HL-60/S4 treated with retinoic acid at 250 ng/mL for 4 days and 3 days (cell line): ENCODE measurements around the gene APOO.
"Not testable (repeated sequence)": the region's sequence is repeated elsewhere in the genome, so short reads cannot be mapped to it uniquely, and the experiment has no call there.

Experiments
- in situ Hi-C: fragments of 300-500 bp; cut with MboI; formaldehyde crosslinking; loops from 2 replicates; pipeline ENCODE4 v1.7.0; 2022; ENCODE audit warnings: low sequenced_read_pairs

Gene APOO

GRCh38 chrX:23904096-23904495 is 3.6 kb downstream of the APOO start:
- in situ Hi-C loops, result no loop called here

DNA sequence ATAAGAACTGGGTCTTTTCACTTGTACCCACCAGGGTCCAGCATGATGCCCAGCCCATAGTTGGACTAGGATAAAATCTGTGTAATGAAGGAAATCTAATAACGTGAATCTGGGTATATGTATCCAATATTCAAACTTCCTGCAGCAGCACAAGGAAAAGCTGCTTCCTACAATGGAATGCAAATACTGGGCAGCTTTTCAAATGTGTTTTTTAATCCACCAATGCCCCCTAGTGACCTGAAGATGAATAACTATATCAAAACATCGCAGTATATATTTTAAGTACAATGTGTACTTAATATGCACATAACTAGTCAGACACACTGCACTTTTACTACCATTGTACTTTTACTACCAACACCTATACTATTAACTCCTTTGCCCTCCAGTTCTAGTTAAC is 5.3 kb downstream of the APOO start:
- in situ Hi-C loops, result no loop called here

- in situ Hi-C loops, result no loop called here
Measured at GRCh38 chrX:23901805-23902204, 5.9 kb downstream of the APOO start.

- in situ Hi-C loops, result no loop called here
Measured at GRCh38 chrX:23901060-23901459, 6.7 kb downstream of the APOO start.

DNA sequence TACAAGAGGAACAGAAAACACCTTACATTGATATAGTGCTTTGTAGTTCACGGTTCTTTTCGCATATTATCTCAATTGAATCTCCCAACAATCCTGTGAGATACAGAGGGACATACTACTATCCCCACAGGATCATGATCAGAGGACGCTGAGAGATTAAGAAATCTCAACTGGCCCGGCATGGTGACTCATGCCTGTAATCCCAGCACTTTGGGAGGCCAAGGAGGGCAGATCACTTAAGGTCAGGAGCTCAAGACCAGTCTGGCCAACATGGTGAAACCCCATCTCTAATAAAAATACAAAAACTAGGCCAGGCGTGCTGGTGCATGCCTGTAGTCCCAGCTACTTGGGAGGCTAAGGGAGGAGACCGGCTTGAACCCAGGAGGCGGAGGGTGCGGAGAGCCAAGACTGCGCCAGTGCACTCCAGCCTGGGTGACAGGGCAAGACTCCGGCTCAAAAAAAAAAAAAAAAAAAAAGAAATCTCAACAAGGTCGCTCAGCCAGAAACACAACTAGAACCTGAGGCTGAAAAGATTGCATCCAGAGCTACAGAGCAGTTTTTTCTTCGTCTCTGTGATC is 7.4 kb downstream of the APOO start:
- in situ Hi-C loops, result no loop called here

DNA sequence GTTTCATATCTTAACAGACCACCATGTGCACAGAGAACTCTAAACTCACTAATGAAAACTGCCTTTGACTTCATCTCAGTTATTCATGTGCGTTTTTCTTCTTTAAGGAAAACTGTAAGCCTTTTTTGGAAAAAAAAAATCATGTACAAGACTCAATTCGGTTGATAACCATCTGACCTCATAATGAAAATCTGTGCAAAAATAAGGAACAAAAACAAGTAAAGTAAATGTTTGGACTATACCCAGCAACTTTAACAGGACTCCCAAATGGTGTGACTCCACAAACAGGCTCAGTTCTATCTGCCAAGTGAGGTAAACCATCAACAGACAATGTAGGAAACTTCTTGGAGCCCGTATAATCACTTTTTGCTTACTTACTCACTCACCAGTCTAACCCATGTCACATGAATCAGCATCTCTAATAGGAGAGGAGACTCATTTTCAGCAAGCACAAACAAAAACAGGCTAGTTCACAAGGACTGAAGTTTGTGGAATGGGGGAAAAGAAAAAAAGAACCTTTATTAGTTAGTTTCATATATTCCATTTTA is 9.3 kb downstream of the APOO start:
- in situ Hi-C loops, result no loop called here

DNA sequence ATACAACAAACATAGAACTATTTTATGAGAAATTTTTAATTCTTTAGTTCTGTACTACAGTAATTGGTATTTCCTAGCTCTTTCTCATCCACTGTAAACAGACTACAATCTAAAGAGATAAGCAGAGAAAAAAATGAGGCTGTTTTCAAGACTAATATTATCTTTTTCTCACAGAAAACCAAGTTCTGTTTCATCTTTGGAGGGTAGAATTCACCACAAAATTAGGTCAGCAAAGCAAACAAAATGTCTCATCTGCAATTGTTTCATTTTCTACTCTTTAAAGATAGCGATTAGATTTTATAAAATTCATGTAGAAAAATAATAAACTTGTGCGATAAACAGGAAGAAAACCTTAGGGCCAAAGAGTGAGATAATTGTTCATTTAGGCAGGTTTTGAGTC is 10.8 kb downstream of the APOO start:
- in situ Hi-C loops, result no loop called here

DNA sequence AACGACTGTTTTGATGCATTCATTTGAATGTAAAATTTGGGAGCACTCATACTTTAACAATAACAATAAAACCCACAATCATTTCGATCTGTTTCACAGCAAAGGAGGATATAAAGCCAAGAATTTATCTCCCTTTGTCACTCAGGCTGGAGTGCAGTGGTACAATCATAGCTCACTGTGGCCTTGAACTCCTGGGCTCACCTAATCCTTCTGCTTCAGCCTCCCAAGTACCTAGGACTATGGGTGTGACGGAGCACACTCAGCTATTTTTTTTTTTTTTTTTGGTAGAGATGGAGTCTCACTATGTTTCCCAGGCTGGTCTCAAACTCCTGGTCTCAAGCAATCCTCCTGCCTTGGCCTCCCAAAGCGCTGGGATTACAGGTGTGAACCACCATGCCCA is 11.2 kb downstream of the APOO start:
- in situ Hi-C loops, result not testable (repeated sequence)

- in situ Hi-C loops, result not testable (repeated sequence)
Measured at GRCh38 chrX:23894993-23895392, 12.7 kb downstream of the APOO start.

- in situ Hi-C loops, result no loop called here
Measured at GRCh38 chrX:23890933-23891332, 16.8 kb downstream of the APOO start.

GRCh38 chrX:23888887-23889501 is 18.7 kb downstream of the APOO start:
- in situ Hi-C loops, result no loop called here

GRCh38 chrX:23887918-23888317 is 19.8 kb downstream of the APOO start:
- in situ Hi-C loops, result no loop called here

DNA sequence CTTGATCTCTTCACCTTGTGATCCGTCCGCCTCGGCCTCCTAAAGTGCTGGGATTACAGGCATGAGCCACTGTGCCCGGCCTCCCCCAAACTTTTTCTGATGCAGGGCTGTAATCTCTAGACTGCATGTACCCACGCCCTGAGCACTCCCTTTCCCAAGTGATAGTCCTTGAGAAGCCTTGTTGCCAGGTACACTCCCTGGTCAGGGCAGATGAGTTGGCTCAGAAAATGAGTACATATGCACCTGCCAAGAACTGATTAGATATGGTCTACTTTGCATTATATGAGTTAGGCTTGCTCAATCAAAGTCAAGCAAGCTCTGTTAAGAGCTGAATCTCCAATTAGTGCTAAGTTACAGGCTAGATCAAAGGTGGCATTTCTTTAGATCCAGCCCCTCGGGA is 20.3 kb downstream of the APOO start:
- in situ Hi-C loops, result no loop called here

GRCh38 chrX:23885803-23886202 is 21.9 kb downstream of the APOO start:
- in situ Hi-C loops, result no loop called here

DNA sequence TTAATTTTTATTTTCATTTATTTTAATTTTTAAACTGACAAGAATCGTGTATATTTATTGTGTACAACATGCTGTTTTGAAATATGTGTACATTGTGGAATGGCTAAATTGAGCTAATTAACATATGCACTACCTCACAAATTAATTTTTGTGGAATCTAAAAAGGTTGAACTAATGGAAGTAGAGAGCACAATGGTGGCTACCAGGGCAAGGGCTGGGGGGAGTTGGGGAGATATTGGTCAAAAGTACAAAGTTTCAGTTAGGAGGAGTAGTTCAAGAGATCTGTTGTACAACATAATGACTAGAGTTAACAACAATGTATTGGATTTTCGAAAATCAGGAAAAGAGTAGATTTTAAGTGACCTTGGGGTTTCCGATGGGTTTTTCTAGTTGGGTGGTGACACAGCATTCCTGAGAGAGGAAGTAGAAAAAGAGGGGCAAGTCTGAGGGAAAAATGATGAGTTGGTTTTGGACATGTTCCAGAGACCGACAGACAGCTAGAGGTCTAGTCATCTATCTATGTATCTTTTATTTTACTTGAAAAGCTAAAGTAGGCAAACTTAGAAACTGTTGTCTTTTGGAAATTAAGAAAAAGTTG is 23.2 kb downstream of the APOO start:
- in situ Hi-C loops, result no loop called here

DNA sequence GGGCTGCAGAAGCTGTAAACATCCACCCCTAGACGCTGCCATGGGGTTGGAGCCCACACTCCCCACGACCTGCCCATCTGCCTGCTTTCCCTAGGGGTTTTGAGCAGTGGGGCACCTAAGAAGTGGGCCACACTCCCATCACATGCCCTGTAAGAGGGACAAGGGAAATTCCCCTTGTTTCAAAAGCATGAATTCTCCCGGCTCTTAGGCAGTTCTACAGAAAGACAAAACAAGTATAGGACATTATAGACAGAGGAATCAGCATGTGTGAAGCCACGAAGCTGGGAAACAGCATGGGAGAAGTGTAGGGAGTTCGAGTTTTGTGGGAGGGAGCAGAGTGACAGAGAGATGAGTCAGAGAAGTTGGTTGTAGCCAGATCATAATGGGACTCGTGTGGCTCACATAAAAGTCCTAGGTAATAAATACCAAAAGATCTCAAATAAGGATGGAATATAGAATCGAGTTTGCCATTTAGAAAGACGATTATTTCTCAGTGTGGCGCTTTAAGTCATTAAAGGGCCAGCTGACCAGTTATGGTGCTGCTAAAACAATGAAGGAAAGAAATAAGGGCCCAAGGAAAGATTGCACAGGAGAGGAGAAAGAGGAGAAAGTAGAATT is 23.9 kb downstream of the APOO start:
- in situ Hi-C loops, result no loop called here

DNA sequence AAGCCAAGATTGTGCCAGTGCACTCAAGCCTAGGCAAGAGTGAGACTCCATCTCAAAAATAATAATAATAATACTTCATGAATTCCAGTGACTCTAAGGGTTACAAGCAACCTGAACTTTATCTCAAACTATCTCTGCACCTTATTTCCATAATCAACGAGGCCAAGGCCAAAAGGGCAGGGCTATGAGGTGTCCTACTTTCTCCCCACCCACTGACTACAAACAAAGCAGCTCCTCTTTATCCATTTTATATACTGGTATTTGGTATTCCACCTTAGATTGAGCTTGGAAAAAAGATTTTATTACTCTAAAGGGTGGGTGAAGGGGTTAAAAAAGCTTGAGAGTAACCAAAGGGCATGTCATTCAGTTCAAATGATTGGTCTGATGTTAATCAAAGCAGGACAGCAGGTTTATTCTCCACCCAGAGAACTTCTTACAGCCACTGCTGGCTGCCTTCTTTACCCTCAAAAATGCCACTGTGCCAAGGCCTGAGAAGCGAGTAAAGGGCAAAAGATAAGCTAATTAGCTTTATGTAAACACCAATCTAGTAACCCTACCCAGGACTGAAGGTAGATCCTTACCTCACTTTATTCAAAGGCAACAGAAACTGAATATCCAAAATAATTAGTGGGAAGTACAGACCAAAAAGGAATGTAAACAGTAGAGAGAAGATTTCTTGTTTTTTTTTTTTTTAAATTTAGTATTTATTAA is 28.2 kb downstream of the APOO start:
- in situ Hi-C loops, result no loop called here

DNA sequence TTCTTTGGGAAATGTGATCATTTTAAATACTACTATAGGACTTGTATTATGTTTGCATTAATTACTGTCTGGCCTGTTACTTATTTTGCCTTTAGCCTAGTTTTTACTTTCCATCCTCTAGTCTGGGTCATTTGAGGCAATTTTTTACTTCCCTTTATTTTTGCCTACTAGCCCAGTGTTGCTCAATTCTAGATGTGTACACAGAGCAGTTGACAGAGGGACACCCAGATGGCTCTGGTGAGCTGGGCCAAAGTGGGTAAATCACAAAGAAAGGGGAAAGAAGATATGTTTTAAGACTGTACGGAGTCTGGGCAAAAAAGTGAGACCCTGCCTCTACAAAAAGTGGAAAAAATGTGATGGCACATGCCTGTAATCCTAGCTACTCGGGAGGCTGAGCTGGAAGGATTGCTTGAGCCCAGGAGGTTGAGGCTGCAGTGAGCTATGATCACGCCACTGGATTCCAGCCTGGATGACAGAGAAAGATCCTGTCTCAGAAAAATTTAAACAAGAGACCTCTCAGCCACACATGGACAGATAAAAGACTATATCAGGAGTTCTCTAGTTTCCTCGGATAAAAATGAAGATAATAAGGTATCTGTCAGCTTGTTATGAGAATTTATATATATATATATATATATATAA is 35.7 kb downstream of the APOO start:
- in situ Hi-C loops, result no loop called here

DNA sequence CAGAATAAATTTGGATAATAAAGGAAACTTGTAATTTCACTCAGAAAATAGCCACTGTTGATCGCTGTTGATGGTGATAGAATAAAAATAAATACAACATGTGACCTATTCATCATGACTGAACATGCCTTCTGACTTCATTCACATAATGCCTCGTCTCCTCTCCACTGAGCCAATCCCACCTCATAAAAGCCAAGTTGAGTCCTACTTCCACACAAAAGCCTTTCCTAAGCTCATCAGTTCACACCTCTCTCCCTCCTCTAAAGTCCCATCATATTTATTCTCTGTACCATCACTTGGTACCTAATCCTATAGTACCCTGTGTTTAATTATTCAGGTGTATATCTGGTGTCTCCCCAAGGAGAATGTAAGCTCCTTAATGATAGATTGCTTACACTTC is 37.7 kb downstream of the APOO start:
- in situ Hi-C loops, result no loop called here

DNA sequence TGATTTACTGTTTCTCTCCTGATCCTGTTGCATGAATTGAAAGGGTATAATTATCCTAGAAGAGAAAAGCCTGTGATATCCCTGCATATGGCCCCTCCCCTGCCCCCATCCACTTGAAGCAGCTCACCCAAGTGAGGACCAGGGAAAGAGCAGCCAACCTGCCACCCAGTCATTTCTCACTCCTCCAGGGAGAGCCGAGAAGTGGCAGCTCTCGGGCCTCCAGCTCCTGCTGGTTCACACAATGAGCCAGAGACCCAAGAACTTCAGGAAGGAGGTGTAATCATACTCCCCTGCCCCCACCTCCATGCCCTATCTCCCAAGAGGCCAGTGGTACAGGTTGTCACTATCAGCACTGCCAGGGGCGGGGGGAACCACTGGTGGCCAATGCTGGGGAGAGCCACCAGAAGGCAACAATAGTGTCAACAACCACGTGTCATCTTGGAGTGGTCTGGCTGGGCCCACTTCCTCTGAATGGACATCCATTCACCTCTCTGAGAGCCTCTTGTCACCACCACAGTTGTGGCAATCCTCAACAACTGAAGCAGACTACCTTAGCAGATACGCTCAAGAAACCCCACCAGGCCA is 42.9 kb downstream of the APOO start:
- in situ Hi-C loops, result no loop called here

DNA sequence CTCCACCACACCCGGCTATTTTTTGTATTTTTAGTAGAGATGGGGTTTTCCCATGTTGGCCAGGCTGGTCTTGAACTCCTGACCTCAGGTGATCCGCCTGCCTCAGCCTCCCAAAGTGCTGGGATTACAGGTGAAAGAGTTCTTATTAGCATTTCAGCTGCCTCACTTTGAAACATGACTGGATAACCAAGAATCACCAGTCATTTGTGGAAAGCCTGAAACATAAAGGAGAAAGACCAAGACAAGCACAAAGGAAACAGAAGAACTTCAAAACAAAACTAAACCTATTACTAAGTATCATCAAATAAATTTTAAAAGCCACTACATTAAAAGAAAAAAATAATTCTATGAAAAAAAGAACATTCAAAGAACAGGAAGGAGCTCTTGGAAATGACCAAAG is 45.8 kb downstream of the APOO start:
- in situ Hi-C loops, result not testable (repeated sequence)
